ENCODE measurements around the gene MLLT3.

MLLT3 gene

DNA sequence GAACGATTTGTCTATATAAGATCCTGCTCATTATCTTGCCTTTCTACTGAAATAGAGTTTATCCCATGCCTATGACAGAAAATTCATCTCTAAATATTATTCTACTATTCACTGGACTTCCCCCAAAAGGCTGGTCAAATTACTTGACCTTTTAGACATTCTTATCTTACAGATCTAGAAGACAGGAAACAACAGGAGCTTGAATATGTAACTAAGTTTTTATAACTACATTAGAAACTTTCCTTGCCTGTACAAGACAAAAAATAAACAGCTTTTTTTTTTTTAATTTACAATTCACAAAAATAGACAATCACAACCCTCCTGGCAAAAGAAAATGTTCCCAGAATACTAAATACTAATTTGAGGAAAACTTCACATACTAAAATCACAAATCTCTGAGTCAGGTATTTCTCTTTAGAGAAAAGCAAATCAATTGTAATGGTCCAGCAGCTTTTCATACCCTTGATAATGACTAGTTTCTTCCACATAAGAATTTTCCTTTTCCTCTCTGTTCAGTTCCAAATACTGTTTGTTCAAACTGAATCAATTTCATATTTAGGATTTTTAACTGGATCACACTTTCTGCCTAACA, 68.6 kb downstream of the MLLT3 start:
- no peak for DNase-seq

DNA sequence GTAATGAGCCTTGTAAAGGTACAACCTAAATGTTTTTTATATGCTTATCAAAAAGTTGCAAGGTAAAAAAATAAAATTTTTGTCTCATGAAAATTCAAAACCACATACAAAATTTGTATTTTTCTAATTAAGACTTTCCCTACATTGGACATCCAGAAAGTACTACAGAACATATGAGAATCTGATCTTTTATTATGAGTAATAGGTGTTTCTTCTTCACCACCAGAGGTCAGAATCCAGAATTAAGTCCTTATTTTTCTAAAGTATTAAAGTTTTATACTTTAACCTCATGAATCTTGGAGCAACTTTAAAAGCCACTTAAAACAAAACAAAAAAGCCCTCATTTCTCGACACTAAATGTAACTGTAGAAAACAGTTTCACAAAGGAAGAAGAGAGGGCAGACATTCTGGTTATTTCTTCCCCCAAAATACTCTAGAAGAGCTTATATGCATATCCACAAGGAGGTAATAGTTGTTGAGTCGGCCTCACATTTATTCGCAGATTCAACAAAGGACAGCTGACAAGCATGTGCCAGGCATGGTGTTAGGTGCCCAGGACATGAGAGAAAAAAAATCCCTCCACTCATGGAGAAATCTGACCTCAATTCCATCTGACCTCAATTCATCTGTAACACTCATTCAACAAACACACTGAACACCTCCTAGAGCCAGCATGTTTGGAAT, 69.3 kb downstream of the MLLT3 start:
- no peak for DNase-seq

DNA sequence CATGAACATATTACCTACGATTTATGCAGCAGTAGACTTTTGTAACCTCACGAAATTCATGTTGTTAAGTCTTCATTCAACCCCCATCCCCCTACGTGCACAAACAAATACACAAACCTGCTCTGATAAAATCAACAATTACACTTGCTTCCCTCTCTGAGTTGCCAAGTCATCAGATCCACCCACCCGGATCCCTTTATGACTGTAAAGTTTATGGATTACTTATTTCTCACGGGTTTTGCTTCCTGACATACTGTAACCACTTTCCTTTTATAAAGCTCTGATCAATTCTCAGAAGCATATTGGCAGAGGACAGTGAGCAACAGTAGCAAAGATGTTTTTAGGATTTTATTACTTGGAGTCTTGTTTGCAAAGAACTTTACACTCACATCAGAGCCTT, 70.5 kb downstream of the MLLT3 start:
- no peak for DNase-seq

DNA sequence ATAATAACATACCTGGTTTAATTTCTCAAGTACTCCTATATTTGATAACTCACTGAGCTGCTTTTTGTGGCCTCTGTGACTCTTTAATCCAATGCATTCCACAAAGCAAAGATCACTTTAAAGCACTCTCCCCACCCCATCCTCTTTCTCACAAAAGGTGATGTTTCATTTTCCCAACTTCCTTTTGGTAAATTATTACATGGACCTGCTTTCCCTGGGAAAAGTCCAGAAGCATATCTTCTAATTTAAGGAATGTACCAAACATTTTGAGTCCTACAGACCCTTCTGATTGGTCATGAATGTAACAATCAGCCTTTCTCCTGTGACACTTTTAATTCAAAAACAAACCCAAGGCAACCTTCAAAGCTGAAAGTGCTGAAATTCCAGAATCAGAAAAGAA, 71.1 kb downstream of the MLLT3 start:
- no peak for DNase-seq

DNA sequence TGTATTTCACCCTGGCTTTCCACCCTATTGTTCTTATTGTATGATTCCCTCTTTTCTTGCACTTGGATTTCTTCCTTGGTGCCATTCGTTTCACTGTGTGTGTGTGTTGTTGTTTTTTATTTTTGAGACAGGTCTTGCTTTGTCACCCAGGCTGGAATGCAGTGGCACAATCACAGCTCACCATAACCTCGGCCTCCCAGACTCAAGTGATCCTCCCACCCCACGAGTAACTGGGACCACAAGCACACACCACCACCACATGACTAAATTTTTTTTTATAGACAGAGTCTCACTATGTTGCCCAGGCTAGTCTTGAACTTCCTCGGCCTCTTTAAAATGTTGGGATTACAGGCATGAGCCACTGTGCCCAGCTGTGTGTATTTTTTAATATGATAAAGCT, 72.0 kb downstream of the MLLT3 start:
- no peak for DNase-seq

DNA sequence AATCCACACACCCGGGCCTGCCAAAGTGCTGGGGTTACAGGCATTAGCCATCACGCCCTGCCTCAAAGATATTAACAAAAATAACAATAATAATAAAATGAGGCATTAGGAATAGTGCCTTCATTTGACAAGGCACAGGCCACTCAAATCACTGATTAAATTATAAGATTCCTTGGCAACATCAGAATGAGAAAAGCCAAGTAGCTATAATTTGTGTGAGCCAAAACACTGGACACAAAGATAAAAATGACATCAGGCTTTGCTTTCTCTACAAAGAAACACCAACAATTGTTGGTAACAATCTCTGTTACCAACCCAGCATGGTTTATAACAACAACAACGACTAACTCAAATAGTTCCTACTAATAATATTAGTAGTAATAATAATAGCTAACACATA, 73.2 kb downstream of the MLLT3 start:
- no peak for DNase-seq

DNA sequence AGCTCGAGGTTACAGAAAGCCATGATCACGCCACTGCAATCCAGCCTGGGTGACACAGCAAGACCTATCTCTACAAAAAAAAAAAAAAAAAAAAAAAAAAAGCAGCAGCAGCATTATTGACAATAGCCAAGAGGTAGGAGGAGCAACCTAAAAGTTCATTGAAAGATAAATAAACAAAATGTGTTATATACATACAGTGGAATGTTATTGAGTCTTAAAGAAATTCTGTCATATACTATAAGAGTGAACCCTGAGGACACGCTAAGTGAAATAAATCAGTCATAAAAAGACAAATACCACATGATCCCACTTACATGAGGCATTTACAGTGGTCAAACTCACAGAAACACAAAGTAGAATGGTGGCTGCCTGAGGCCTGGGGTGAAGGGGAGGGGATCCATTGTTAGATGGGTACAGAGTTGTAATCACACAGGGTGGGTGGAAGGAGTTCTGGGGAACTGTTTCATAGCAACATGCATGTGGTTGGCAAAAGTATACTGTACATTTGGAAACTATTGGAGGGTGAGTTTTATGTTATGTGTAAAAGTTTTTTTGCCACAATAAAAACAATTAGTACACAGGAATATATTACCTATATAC, 77.2 kb downstream of the MLLT3 start:
- DNase-seq, result no peak

DNA sequence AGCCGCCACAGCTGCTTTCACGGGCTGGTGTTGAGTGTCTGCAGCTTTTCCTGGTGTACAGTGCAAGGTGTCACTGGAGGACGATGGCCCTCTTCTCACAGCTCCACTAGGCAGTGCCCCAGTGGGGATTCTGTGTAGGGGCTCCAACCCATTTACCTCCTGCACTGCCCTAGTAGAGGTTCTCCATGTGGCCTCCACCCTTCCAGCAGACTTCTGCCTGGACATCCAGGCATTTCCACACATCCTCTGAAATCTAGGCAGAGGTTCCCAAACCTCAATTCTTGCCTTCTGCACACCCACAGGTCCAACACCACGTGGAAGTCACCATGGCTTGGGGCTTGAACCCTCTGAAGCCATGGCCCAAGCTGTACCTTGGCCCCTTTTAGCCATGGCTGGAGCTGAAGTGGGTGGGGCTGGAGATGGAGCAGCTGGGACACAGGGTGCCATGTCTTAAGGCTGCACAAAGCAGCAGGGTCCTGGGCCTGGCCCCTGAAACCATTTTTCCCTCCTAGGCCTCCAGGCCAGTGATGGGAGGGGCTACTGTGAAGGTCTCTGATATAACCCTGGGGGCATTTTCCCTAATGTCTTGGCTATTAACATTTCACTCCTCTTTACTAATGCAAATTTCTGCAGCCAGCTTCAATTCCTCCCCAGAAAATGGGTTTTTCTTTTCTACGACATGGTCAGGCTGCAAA, 82.0 kb downstream of the MLLT3 start:
- DNase-seq, result no peak

DNA sequence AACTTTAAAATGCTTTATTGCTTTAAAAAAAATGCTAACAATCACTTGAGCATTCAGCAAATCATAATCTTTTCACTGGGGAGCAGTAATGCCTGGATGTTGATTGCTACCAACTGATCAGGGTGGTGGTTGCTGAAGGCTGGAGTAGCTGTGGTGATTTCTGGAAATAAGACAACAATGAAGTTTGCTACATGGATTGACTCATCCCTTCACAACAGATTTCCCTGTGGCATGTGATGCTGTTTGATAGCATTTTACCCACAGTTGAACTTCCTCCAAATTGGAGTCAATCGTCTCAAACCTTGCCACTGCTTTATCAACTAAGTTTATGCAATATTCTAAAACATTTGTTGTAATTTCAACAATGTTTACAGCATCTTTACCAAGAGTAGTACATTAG, 83.3 kb downstream of the MLLT3 start:
- DNase-seq, result no peak

DNA sequence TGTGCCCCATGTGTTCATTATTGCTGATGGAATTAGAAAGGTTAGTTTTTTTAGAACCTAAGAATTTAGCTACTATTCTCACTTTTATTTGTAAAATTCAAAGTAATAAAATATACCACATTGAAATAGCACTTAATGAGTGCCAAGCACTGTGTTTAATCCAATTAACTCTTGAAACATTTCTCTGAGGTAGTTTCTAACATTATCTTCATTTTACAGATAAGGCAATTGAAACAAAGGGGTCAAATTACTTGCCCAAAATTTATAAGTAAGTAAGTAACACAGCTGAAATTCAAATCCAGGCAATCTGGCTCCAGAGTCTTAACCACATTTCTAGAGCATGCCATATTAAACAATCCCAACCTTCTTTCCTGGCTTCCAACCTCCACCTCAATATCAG, 84.2 kb downstream of the MLLT3 start:
- no peak for DNase-seq

DNA sequence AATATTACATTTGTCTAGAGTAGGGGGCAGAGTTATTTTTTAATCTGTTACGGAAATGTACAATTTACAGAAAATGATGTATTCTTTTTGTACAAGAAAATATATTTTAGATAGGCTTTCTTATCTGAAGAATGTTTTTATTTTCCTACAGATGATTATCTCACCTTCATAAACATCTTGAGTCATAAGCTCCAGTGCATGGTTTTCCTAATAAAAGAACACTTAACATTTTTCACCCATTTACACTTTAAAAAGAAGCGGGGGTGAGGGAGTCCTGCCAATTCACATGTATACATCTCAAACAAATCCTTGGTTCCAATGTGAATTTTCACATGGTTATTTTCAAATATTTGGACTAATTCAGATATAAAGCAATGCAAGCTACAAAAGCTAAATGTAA, 85.0 kb downstream of the MLLT3 start:
- DNase-seq, result no peak

DNA sequence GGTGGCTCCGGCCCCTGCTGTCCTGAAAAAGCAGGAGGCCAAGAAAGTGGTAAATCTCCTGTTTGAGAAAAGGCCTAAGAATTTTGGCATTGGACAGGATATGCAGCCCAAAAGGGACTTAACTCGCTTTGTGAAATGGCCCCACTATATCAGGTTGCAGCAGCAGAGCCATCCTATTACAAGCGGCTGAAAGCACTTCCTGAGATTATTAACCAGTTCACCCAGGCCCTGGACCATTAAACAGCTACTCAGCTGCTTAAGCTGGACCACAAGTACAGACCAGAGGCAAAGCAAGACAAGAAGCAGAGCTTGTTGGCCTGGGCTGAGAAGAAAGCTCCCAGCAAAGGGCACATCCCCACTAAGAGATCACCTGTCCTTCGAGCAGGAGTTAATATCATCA, 89.7 kb downstream of the MLLT3 start:
- DNase-seq, result no peak

DNA sequence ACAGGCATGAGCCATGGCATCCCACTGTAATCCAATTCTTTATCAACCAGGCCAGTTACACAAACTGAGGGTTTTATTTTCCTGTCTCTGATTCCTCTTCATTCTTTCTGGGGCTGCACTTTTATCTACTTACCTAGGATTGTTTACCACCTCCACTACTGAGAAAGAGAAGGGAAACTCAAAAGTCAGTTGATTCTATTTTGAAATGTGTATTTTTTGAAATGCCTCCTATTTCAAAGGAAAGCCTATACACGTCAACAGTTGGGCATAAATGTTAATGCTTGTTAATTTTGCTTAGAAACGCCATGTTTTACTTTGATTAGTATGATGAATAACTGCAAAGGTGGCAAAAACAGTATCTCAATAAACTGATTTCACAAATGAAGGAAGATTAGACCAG, 92.5 kb downstream of the MLLT3 start:
- no peak for DNase-seq

DNA sequence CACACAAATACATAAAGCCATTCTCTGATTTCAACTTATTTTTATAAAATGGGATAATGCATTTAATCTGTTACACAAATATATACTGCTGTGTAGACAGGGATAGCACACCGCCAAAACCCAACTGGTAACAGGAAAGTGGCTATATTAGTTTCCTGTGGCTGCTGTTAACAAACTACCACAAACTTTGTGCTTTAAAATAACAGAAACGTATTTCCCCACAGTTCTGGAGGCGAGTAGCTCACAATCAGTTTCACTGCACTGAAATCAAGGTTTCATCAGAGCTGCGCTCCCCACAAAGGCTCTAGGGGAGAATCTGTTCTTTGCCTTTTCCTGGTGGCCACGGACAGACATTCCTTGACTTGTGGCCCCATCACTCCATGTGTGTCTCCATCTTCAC, 94.0 kb downstream of the MLLT3 start:
- DNase-seq, result no peak

DNA sequence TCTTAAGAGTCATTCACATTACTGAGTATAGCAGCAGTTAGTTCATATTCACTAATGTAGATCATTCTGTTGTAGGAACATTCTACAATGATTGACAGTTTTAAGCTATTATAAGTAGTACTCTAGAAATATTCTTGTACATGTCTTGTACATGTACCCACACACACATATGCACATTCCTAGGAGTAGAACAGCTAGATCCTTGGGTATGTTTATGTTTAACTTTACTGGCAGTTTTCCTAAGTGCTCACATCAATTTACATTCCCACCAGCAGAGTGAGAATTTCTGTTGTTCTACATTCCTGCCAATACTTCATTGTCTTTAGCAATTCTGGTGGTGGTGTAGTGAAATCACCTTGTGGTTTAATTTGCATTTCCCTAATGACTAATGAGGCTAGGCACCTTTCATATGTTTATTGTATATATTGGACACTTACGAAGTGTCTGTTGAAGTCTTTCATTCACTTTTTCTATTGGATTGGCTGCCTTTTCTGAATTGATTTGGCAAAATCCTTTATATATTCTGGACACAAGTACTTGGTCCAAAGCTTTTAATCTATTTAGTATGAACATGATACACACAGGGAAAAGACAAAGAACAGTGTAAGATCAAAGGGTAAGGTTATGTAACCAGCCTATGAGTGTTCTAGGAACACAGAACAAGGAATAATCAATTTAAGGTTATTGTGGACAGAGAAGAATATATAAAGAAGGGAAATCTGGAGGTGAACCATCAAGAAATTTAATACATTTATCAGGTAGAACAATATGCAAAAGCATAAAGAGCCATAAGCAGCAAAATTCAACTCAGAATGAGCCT, 95.6 kb downstream of the MLLT3 start:
- no peak for DNase-seq

DNA sequence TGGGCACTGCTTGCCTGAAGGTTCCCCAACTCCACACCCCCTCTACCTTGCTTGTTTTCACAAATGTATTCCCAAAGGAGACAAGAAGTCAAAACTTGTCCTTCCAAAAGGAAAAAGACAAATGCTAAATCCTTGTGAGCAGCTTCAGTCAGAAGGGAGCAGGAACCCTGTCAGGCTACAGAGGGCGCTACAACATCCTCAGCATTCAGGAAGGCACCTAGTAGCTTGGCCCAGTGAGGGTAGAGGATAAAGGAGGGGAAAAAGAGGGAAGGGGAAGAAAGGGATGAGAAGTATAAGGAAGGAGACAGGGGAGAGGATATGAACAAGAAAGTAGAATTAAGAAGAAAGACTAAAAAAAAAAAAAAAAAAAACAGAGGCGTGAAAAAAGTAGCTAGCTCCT, 97.5 kb downstream of the MLLT3 start:
- DNase-seq, result no peak

DNA sequence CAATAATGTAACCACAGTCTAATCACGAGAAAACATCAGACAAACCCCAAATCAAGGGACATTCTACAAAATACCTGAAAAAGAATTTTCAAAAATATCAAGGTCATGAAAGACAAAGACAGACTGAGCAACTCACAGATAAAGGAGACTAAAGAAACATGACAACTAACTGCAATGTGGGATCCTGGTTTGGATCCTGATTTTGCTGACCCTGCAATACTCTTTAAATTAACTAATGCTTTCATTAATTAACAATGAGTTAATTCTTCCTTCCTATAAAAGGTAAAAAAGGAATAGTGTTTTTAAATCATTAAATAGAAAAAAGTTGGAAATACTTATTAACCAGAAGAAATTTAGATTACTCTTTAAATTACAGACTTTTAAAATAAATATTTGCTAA, 103.6 kb downstream of the MLLT3 start:
- DNase-seq, result no peak

DNA sequence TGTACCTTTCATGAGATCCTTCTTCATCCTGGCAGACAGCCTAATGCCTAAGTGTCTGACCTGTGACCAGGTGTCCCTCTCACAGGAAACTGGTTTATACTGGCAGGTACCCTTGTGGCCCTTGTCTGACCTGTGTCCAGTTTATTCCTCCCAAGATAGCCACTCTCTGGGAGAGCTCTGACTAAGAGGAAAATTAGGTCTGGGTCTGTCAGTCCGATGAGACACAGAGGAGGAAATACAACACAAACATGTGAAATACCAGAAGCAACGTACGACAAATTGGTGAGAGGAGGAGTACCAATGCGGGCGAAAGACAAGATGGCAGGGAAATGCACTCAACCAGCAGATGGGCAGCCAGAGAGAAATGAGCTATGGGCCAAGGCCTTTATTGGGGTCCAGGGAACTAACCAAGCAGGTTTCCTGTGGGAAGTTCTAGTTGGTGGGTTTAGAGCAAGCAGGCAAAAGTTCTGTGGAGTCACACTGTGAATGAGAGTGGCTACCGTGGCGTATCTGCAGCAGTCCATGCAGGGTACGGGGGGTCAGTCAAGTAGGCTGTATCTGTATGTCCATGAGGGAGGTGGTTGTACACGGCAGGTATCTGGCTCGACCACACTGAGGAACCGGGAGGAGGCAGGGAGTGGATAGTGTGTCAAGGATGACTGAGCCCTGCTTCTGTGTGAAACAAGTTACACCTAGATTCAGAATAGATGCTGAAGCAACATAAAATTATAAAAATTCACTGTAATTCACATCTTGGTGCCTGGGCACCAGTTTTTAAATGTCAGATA, 109.0 kb downstream of the MLLT3 start:
- DNase-seq, result no peak

DNA sequence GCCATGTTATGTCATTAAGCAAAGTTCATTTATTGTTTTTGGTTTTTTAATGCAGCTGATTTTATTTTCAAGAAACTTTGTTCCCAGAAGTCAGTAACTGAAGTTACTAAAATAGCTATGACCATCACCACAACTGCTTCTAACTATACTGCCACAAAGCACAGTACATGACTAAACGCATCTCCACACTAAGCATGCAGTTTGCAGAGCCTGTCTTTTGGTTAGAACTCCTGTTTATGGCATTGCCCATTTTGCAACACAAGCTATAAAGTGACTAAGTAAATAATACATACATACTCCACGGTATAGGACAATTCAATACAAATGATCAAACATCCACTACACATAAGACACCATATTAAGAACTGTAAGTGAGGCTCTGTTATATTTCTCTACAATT, 109.7 kb downstream of the MLLT3 start:
- no peak for DNase-seq

DNA sequence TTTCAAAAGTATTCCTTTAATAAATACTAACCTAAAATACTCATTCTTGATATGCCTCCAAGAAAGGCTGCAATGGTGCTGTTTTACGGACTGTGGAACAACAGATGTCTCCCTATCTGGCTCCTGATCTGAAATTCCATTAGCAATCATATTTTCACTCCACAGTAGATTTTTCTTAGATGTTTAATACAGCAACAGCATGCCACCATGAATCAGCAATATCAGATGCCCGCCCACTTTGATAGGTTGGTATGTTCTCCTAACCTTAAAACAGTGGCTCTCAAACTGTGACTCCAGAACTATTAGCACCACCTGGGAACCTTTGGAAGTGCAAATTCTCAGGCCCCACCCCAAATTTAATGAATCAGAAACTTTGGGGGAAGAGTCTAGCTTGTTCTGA, 110.2 kb downstream of the MLLT3 start:
- no peak for DNase-seq

DNA sequence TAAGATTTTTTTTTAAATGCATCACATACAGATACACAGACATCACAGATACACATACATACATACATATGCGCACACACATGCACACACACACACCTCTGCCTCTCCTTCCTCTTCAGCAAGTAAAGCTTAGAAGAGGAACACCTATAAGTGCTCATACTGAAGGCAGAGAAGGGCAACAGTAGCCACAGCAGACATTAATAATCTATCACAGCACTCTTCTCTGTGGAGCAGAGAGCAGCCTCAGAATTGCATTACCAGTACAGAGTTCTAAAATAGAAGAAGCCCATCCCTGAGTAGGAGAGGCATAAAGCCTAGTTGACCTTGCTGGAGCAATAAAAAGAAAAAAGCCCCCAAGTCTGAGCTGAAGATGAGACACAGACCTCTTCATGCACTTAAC, 110.6 kb downstream of the MLLT3 start:
- no peak for DNase-seq

DNA sequence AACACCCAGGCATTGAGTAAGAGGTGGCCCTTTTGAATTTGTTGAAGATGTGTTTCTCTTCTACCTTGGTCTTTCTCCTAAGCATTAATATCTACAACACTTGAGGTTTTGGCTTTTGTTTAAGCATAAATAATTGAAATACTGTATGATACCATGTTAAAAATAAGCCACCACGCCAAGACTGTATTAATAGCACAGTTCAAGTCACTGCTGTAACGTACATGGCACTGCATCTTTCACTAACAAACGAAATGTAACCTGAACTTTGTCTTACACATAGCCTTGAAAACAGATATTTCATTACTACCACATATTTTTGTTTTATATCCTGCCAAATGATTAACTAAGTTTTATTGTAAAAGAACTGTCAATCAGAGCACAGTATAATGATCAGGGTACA, 112.8 kb downstream of the MLLT3 start:
- DNase-seq, result no peak

DNA sequence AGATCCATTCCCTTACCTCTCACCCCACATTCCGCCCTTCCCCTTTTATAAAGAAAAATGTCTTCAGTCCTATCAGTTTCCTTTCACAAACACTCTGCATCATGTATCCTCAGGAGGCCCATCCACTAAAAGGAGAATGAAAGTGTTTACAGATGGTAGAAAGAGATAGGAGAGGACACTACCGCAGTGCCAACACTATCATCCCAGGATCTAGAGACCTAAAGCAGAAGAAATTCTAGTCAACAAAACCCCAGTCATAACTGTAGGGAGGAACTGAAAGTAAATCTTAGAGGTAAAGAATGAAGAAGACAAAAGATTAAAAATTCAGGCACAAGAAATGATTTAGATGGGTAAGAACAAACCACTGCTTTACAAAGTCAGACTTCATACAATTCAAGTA, 114.1 kb downstream of the MLLT3 start:
- no peak for DNase-seq

All from activated CD4-positive, alpha-beta T cell treated with anti-CD3 and anti-CD28 coated beads for 4 hours (primary cell).